GM23338 (cell line): ENCODE results near the gene BCKDHA.

ENCODE experiments used
- CTCF ChIP-seq, 2 experiments: fragments of 200-600 bp in 1 of 2; sonication (generic) in 1 of 2; conservative IDR thresholded peaks; 2 replicates each; pipeline versions ENCODE4 v1.5.1 to v1.6.1; 2016 to 2017; ENCODE audit warnings: antibody characterized with exemption in 2 of 2, low read depth in 2 of 2, mild to moderate bottlenecking in 2 of 2, moderate library complexity in 1 of 2
- EZH2 ChIP-seq: fragments of 200-600 bp; sonication (generic); IDR thresholded peaks from one replicate; pipeline ENCODE4 v1.8.0; 2017; ENCODE audit warnings: antibody characterized with exemption, mild to moderate bottlenecking, low read depth; ENCODE audit not compliant: unreplicated experiment
- EZH2phosphoT487 ChIP-seq: fragments of 200-600 bp; sonication (generic); IDR thresholded peaks from one replicate; pipeline ENCODE4 v1.8.1; 2018; ENCODE audit warnings: antibody characterized with exemption; ENCODE audit not compliant: unreplicated experiment
- POLR2AphosphoS5 ChIP-seq: IDR thresholded peaks from 2 replicates; pipeline ENCODE4 v1.6.1; 2016; ENCODE audit warnings: antibody characterized with exemption, low read depth
- TF ChIP-seq, protein P1 (sequence below): IDR thresholded peaks from one replicate; pipeline ENCODE4 v1.6.1; 2018; ENCODE audit warnings: antibody characterized with exemption; ENCODE audit not compliant: unreplicated experiment
- TF ChIP-seq, protein P2 (sequence below): IDR thresholded peaks from 2 replicates; pipeline ENCODE4 v1.6.1; 2016; ENCODE audit warnings: antibody characterized with exemption

GRCh38 chr19:41353466-41354342 is 43.9 kb upstream of the BCKDHA start, which contains the start of gene TGFB1:
- TF ChIP-seq EZH2 (no peak), CTCF (conservative IDR thresholded peaks at IDR 0.05; ENCODE audit: low read depth in 2 of 2) (peak; percentile 73 to 84), EZH2phosphoT487 (no peak), POLR2AphosphoS5 (no peak)
- TF ChIP-seq, protein P1, sequence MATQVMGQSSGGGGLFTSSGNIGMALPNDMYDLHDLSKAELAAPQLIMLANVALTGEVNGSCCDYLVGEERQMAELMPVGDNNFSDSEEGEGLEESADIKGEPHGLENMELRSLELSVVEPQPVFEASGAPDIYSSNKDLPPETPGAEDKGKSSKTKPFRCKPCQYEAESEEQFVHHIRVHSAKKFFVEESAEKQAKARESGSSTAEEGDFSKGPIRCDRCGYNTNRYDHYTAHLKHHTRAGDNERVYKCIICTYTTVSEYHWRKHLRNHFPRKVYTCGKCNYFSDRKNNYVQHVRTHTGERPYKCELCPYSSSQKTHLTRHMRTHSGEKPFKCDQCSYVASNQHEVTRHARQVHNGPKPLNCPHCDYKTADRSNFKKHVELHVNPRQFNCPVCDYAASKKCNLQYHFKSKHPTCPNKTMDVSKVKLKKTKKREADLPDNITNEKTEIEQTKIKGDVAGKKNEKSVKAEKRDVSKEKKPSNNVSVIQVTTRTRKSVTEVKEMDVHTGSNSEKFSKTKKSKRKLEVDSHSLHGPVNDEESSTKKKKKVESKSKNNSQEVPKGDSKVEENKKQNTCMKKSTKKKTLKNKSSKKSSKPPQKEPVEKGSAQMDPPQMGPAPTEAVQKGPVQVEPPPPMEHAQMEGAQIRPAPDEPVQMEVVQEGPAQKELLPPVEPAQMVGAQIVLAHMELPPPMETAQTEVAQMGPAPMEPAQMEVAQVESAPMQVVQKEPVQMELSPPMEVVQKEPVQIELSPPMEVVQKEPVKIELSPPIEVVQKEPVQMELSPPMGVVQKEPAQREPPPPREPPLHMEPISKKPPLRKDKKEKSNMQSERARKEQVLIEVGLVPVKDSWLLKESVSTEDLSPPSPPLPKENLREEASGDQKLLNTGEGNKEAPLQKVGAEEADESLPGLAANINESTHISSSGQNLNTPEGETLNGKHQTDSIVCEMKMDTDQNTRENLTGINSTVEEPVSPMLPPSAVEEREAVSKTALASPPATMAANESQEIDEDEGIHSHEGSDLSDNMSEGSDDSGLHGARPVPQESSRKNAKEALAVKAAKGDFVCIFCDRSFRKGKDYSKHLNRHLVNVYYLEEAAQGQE, result no peak
- TF ChIP-seq, protein P2, sequence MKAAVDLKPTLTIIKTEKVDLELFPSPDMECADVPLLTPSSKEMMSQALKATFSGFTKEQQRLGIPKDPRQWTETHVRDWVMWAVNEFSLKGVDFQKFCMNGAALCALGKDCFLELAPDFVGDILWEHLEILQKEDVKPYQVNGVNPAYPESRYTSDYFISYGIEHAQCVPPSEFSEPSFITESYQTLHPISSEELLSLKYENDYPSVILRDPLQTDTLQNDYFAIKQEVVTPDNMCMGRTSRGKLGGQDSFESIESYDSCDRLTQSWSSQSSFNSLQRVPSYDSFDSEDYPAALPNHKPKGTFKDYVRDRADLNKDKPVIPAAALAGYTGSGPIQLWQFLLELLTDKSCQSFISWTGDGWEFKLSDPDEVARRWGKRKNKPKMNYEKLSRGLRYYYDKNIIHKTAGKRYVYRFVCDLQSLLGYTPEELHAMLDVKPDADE, result no peak
